Ishikawa (cell line): Measurements from ENCODE around the gene COMP.

ENCODE experiments used
- CEBPB ChIP-seq: IDR thresholded peaks from 2 replicates; pipeline ENCODE4 v1.6.1; 2012
- CREB1 ChIP-seq: IDR thresholded peaks from 2 replicates; pipeline ENCODE4 v1.6.1; 2012; ENCODE audit warnings: low read depth
- EGR1 ChIP-seq: IDR thresholded peaks from 2 replicates; pipeline ENCODE4 v1.6.1; 2012
- EP300 ChIP-seq: IDR thresholded peaks from 2 replicates; pipeline ENCODE4 v1.6.1; 2012; ENCODE audit warnings: borderline replicate concordance
- FOXM1 ChIP-seq: IDR thresholded peaks from 2 replicates; pipeline ENCODE4 v1.6.1; 2012; ENCODE audit warnings: low read depth, borderline replicate concordance
- NFIC ChIP-seq: IDR thresholded peaks from 2 replicates; pipeline ENCODE4 v1.6.1; 2012
- RAD21 ChIP-seq: IDR thresholded peaks from 2 replicates; pipeline ENCODE4 v1.6.1; 2012; ENCODE audit warnings: low read depth
- REST ChIP-seq: IDR thresholded peaks from 2 replicates; pipeline ENCODE4 v1.6.1; 2012; ENCODE audit warnings: low read depth, mild to moderate bottlenecking
- TAF1 ChIP-seq: IDR thresholded peaks from 2 replicates; pipeline ENCODE4 v1.6.1; 2012; ENCODE audit warnings: low read depth, mild to moderate bottlenecking
- TCF12 ChIP-seq: IDR thresholded peaks from 2 replicates; pipeline ENCODE4 v1.6.1; 2012; ENCODE audit warnings: low read depth
- TEAD4 ChIP-seq: IDR thresholded peaks from 2 replicates; pipeline ENCODE4 v1.6.1; 2012
- YY1 ChIP-seq: IDR thresholded peaks from 2 replicates; pipeline ENCODE4 v1.6.1; 2012; ENCODE audit warnings: low read depth
- ZBTB7A ChIP-seq: IDR thresholded peaks from 2 replicates; pipeline ENCODE4 v1.6.1; 2012; ENCODE audit warnings: low read depth
- TF ChIP-seq, protein P1 (sequence below): IDR thresholded peaks from 2 replicates; pipeline ENCODE4 v1.6.1; 2012
- TF ChIP-seq, protein P2 (sequence below): IDR thresholded peaks from 2 replicates; pipeline ENCODE4 v1.6.1; 2012

Gene COMP

DNA sequence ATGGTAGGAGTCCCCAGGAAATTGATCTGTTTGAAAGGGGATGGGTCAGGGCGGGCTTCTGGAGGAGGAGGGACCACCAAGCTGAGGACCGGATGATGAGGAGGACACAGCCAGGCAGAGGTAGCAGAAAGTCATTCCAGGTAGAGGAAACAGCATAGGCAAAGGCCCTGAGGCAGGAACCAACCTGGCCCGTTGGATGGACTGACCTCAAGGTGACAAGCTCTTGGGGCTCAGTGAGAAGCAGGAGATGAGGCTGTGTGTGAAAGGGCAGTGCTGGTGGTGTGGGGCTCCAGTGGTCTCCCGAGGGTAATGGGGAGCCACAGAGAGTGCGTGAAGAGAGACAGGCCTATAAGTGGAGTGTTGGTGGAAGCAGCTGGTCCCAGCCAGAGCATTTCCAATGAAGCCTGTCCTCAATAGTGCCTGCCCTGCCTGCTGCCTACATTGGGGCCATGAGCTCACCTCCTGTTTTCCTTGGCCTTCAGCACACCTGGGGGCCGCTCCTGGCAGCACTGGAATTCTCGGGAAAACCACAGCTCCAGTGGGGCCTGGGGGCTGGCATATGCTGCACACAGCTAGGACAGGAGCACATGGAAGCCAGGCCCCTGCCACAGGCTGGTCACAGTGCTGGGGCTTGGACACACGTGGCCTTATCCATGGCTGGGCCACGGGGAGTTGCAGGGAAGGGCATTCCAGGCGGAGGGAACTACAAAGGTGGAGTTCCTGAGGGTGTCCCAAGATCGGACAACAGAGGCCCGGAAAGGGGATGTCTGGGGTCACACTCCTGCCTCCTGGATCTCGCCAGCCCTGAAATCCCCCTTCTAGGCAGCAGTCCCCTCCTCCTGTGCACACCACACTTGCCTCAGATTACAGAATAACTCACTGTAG is 2.3 kb upstream of the COMP start:
- no peak for TF ChIP-seq CEBPB
- no peak for TF ChIP-seq ZBTB7A
- TF ChIP-seq TEAD4: no peak
- no peak for TF ChIP-seq FOXM1
- TF ChIP-seq YY1: no peak
- no peak for TF ChIP-seq CREB1
- TF ChIP-seq REST: no peak
- TF ChIP-seq, protein P1, sequence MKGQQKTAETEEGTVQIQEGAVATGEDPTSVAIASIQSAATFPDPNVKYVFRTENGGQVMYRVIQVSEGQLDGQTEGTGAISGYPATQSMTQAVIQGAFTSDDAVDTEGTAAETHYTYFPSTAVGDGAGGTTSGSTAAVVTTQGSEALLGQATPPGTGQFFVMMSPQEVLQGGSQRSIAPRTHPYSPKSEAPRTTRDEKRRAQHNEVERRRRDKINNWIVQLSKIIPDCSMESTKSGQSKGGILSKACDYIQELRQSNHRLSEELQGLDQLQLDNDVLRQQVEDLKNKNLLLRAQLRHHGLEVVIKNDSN: no peak
- TF ChIP-seq NFIC: no peak
- no peak for TF ChIP-seq EP300
- TF ChIP-seq TAF1: no peak
- no peak for TF ChIP-seq EGR1
- no peak for TF ChIP-seq RAD21
- TF ChIP-seq TCF12: no peak
- TF ChIP-seq, protein P2, sequence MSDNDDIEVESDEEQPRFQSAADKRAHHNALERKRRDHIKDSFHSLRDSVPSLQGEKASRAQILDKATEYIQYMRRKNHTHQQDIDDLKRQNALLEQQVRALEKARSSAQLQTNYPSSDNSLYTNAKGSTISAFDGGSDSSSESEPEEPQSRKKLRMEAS: no peak

DNA sequence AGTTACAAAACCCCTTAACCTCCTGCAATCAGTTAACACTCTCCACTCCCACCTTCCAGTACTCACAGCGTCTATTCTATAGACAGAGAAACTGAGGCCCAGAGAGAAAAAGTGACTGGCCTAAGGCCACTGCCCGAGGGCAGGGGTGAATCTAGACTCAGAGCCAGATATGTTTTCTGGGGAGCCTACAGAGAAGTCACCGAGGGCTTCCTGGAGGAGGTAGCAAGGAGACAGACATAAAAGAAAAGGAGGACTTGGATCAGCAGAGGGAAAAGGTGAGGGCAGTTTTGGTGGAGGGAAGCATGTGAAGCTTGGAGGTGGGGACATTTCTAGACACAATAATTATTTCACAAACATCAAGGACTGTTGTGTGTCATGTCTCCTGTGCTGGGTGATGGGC is 1.6 kb upstream of the COMP start:
- TF ChIP-seq TCF12 (no peak), EGR1 (no peak), TEAD4 (no peak)
- TF ChIP-seq, protein P2: no peak

DNA sequence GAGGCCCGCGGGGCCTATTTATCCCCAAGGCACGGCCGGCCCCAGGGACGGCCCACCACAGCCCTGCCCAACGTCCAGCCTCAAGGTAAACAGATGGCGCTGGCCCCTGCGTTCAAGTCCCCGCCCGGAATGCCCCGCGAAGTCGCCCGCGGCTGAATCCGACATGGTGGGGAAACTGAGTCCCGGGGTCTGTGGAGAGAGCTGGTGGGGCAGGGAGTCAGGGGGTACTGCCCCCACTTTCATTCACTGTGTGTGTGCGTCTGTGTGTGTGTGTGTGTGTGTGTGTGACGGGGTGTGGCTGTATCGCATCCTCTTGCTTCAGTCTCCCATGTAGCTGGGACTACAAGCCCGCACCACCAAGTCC is 192 bp upstream of the COMP start:
- TF ChIP-seq TAF1: no peak
- TF ChIP-seq CREB1: no peak
- no peak for TF ChIP-seq TEAD4
- no peak for TF ChIP-seq EP300
- TF ChIP-seq ZBTB7A: no peak
- no peak for TF ChIP-seq TCF12
- TF ChIP-seq, protein P1: no peak
- TF ChIP-seq CEBPB: no peak
- TF ChIP-seq, protein P2: no peak
- no peak for TF ChIP-seq RAD21
- TF ChIP-seq EGR1: no peak
- TF ChIP-seq NFIC: no peak

DNA sequence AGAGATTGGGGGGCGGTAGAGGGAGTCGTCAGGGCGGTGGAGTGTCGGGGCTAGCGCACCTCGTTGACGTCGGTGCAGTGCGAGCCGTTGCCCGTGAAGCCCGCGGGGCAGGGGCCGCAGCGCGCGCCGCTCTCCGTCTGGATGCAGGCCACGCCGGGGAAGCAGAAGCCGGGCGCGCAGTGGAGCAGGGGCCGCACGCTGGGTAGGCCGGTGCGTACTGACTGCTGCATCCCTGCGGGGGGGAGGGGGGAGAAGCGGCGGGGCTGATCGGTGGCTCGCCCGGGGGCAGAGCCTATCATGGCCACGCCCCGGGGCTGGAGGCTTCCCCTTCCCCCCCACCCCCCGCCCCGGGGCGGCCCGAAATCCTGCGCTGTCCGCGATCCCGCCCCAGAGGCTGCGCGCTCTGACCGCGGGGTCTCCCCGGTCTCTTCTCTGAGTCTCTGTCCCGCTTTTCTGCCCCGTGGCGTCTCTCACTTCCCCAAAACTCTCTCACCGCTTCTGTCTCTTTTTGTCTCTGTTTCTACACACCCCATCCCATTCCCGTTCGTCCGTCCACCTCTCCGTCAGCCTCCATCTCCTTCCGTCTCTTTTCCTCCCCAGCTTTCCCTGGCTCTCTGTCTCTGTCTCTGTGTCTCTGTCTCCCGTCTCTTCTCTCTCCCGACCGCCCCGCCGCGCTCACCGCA is 1.1 kb downstream of the COMP start:
- no peak for TF ChIP-seq CREB1
- 0 out of 2 replicates have a peak, but pooled peaks have one; percentile 24 for TF ChIP-seq TCF12
- TF ChIP-seq, protein P2: peak; percentile 53; the same call in 1 of the 2 replicates

DNA sequence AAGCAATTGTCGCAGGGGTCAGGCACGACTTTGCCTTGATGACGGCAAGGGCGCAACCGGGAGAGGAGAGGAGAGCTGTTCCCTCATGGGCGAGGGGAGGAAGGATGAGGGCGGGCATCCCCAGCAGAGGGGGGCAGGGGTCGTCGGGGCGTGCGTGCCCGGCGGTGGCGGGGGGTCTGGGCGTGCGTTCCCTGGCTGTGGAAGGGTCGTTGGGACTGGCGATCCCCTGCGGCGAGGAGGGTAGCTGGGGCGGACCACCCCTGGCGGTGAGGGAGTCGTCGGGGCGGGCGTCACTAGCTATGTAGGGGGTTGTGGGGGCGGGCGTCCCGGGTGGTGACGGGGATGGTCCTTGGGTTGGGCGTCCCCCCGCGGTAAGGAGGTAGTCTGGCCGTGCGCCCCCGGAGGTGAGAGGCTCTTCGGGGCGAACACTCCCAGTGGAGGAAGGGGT is 1.7 kb downstream of the COMP start:
- peak; percentile 17; the same call in 1 of the 2 replicates for TF ChIP-seq ZBTB7A
- TF ChIP-seq, protein P1: no peak

- TF ChIP-seq EGR1 (no peak), TEAD4 (no peak), YY1 (no peak), NFIC (no peak), TAF1 (no peak)
These were observed 2.3 kb downstream of the COMP start for GRCh38 chr19:18788529-18789421.
